NCI-H146 (cell line): ENCODE results near the gene SLC6A1.

Experiments
- DNase-seq: peaks from one replicate; lab custom pipeline; 2025; lab: John Stamatoyannopoulos, UW

Gene SLC6A1

GRCh38 chr3:11019116-11019819, 26.7 kb downstream of the SLC6A1 start:
- no peak for DNase-seq

- no peak for DNase-seq
These were observed 28.2 kb downstream of the SLC6A1 start for GRCh38 chr3:11020764-11021163.

- DNase-seq = no peak
These were observed 29.1 kb downstream of the SLC6A1 start for GRCh38 chr3:11021611-11022011.

DNA sequence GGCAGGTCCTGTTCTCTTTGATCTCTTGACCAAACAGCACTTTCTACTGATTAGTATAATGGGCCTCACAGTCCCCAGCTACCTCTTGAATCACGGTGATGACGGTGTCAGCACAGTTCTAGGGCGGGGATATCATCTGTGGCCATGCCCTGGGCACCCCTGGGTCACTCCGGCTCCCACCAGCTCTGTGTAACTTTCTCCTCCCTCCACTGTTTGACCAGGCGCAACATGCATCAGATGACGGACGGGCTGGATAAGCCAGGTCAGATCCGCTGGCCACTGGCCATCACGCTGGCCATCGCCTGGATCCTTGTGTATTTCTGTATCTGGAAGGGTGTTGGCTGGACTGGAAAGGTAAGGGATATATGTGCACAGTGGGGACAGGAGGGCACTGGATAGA, 29.6 kb downstream of the SLC6A1 start:
- no peak for DNase-seq

GRCh38 chr3:11024181-11024580, 31.6 kb downstream of the SLC6A1 start:
- DNase-seq = no peak

- DNase-seq = no peak
These were observed 37.4 kb downstream of the SLC6A1 start for GRCh38 chr3:11029948-11030347.

DNA sequence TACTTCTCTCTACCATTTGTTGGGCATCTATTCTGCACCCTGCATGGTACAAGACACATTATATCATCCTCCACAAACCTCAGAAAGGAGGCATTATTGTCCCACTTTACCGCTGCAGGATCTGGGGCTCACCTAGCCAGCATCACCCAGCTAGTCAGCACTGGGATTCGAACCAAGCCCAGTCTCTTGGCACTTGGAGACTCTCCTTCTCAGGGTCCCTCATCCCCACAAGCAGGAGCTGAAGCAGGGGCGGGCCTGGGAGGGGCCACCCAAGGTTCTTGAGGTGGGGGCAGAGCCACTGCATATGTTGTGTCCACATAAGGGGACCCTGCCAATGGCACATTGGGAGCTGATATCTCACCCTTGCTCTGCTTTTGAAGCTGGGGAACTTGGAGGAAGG, 41.3 kb downstream of the SLC6A1 start:
- no peak for DNase-seq

DNA sequence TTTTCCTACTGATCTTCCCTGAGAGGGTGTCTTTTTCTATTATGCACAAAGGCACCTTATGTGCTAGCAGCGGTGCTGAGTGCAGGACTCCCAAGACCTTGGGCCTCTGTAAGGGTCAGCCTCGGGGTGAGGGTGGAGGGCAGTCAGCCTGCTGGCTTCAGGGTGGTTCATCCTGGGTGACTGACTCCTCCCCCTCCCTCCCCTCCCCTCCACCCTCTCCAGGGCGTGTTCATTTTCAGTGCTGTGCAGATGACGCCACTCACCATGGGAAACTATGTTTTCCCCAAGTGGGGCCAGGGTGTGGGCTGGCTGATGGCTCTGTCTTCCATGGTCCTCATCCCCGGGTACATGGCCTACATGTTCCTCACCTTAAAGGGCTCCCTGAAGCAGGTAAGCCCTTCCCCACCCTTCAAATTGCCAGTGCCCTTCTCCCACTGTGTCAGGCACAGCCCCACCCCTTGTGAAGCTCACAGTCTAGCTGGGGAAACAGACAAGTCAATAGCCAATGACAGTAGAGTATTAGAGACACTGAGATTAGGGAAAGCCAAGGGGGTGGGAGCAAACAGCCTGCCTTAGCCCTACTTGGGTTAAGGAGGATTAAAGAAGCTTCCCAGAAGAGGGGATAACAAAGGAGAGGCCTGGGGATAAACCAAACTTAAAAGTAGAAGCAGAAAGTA, 41.9 kb downstream of the SLC6A1 start:
- no peak for DNase-seq

DNA sequence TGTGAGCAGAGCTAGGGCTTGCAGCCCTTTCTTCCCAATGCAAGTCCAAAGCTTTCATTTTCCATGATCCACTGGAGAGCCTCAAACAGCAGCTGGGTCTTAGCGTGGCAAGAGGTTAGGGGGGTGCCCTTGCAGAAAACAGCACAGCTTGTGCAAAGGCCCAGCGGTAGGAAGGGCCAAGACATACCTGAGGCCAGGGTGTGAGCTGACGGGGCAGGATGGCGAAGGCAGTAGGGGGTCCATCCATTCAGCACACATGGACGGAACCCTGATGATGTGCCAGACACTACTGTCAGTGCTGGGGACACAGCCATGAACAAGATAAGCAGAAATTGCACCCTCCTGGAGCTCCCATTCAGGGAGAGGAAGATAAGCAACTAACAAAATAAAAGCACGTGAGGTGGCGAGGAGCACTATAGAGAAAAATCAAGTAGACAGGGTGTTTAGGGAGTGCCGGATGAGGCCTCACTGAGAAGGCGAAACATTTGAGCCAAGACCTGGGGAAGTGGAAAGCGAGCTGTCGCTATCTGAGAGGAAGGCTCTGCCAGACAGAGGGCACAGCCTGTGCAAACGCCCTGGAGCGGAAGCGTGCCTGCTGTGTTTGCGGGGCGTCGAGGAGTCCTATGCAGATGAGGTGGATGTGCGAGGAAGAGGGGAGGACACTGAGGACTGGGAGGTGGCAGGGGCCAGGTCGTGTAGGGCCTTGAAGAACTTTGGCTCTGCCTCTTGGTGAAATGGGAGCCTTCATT, 43.4 kb downstream of the SLC6A1 start:
- no peak for DNase-seq

DNA sequence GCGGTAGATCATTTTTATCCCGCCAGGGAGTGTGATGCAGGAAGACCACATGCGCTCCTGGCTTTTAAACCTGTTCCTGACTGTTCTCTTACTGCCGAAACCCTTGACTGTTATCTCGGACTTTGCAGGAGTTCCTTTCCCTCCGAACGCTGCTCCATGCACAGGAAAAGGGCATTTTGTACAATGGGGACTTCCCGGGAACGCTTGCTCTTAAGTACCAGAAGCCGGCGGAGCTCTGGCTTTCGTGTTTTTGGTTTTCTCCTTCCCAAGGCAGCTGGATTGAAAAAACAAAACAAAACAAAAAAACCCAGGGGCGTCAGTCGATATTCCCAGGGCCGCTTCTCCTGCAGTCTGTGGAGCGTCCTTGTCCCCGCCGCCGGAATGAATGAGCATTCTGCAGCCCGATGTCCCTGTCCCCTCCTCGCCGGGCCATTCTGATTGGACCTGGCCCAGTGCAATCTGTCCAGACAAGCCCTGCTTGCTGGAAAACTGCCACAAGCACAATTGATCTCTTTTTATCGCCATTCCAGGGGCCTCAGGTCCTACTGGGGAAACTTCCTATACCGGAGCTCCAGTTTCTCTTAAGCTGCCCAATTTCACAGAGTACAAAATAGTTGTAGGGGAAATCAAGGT, 44.8 kb downstream of the SLC6A1 start:
- no peak for DNase-seq

DNA sequence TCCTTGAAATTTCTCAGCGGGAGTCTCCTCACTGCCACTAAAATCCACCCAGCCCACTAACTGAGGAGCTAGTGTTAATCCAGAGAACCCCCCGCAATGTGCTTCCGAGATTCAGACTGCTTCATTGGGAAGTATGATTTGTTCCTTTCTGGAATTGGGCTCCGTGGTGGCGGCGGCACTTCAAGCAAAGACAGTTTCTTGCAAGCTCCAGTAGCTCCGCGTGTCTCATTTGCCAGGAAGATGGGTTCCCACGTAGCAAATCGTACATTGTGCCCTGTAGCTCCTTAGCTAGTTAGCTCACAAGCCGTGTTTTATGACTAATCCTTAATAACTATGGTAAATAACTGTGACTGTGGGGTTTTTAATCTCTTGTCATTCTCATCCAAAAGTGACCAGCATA, 45.4 kb downstream of the SLC6A1 start:
- DNase-seq = no peak

- DNase-seq = no peak
These were observed 53.0 kb downstream of the SLC6A1 start for GRCh38 chr3:11045536-11045935.

DNA sequence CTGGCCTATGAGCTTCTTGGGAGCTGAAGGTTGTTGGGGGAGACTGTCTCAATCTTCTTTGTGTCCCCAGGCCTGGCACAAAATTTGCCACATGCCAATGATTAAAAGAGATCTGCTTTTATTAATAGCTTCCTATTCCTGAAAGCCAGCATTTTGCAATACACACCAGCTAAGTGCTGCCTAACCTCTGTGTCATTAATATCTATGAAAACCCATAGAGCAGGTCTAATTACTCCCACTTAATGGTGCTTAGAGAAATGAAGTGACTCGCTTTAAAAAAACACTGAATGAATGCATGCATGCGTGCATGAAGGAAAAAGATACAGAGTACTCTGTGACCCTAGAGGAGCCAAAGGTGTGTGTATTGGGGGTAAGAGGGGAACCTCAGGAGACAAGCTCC, 55.0 kb downstream of the SLC6A1 start:
- DNase-seq = no peak

- no peak for DNase-seq
These were observed 58.2 kb downstream of the SLC6A1 start for GRCh38 chr3:11050666-11051323.

- no peak for DNase-seq
These were observed 61.5 kb downstream of the SLC6A1 start for GRCh38 chr3:11053926-11054503.

- no peak for DNase-seq
These were observed 62.3 kb downstream of the SLC6A1 start for GRCh38 chr3:11054739-11055438.

DNA sequence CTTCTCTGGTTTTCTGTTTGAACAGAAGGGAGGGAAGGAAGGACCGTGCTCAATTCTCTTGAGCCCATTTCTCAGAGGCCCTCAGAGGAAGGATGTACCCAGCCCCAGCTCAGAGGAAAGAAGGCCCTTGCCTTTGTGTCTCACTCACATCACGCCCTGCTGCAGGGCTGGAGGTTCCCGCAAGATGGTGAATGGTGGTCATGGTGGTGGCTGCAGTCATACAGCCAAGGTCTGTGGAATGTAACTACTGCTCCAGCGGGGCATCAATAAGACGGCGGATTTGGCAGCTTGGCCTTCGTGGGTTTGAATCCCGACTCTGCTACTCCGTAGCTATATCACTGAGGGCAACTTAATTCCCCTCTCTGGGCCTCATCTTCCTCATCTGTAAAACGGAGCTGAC, 62.9 kb downstream of the SLC6A1 start:
- DNase-seq = no peak

GRCh38 chr3:11056531-11057050, 64.0 kb downstream of the SLC6A1 start:
- DNase-seq = no peak

- DNase-seq = no peak
These were observed 65.1 kb downstream of the SLC6A1 start for GRCh38 chr3:11057655-11058054.

DNA sequence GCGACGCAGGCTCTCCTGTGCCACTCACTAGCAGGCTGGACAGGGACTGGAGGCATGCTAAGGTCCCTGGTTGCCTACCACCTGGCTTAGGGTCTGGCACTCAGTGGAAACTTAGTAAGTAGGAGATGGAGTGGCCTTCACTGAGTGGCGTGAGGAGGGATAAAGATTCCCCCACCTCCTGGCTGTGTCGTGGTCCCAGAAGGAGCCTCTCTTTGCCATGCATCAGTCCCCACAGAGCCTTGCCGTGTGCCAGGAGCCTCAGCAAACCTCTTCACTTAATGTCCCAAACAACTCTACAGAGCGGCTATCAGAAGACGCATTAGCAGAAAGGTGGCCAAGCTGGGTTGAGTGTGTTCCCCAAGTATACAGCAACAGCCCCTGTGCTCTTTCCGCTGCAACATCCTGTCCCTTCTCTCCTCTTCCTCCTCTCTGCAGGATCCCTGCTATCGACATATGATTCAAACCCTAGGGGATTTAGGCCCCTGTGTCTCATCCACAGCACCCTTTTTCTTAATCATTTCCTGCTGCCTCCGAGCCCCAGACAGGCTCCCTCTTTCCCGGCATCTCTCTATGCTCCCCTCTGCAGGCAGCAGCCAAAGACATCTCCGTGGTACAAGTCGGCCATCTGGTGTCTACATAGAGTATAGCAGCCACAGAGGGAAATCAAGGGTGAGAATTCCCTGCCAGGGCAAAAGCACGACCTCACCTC, 66.7 kb downstream of the SLC6A1 start:
- DNase-seq = peak; percentile 5
